ENCODE results near the gene LCNL1. TPM values are rescaled to one million over a fixed set of nuclear protein-coding genes. Genes with fewer than 3 reads are reported as not detected.
A peak's percentile ranks its signal among the peaks of the same experiment; 100 is the strongest.

The LCNL1 gene
- total and polyA plus RNA-seq, 7 donors: 0.14 to 1.1 (median 0.49) TPM; not detected in 2

DNA sequence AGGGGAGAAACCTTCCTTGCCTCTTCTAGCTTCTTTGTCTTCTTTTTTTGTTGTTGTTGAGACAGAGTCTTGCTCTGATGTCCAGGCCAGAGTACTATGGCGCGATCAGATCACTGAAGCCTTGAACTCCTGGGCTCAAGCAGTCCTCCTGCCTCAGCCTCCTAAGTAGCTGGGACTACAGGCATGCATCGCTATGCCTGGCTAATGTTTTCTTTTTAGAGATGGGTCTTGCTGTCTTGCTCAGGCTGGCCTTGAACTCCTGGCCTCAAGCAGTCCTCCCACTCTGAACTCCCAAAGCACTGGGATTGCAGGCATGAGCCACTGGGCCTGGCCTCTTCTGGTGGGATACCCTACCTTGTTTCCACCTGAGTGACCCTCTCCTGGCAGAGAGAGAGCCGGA, 6.1 kb downstream of the LCNL1 start:
- H3K27ac ChIP-seq: no peak overlapping the region
- peaks cover 0 to 4% (median under 1%) of the 10 kb centered on the region in 4 donors for H3K36me3 ChIP-seq
- intact Hi-C loops (cut with DNase I): no loop called here
- H3K4me3 ChIP-seq: no peak overlapping the region
- TF ChIP-seq POLR2A (IDR thresholded peaks at IDR 0.05): no peak
- TF ChIP-seq POLR2AphosphoS5 (IDR thresholded peaks at IDR 0.05): no peak
- TF ChIP-seq, protein P1, sequence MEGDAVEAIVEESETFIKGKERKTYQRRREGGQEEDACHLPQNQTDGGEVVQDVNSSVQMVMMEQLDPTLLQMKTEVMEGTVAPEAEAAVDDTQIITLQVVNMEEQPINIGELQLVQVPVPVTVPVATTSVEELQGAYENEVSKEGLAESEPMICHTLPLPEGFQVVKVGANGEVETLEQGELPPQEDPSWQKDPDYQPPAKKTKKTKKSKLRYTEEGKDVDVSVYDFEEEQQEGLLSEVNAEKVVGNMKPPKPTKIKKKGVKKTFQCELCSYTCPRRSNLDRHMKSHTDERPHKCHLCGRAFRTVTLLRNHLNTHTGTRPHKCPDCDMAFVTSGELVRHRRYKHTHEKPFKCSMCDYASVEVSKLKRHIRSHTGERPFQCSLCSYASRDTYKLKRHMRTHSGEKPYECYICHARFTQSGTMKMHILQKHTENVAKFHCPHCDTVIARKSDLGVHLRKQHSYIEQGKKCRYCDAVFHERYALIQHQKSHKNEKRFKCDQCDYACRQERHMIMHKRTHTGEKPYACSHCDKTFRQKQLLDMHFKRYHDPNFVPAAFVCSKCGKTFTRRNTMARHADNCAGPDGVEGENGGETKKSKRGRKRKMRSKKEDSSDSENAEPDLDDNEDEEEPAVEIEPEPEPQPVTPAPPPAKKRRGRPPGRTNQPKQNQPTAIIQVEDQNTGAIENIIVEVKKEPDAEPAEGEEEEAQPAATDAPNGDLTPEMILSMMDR (IDR thresholded peaks at IDR 0.05): no peak
- TF ChIP-seq EP300 (IDR thresholded peaks at IDR 0.05): no peak
- peaks cover 17 to 41% (median 30%) of the 10 kb centered on the region in 3 donors for H3K27me3 ChIP-seq
- DNase-seq: no peak
- WGBS, 2 donors: 95 to 97% methylated on average over 4 of the region's 4 CpGs
- H3K4me1 ChIP-seq: peaks cover 0 to 34% (median 17%) of the 10 kb centered on the region in 4 donors
- H3K9me3 ChIP-seq: peaks cover 0 to 4% (median 0%) of the 10 kb centered on the region in 4 donors

DNA sequence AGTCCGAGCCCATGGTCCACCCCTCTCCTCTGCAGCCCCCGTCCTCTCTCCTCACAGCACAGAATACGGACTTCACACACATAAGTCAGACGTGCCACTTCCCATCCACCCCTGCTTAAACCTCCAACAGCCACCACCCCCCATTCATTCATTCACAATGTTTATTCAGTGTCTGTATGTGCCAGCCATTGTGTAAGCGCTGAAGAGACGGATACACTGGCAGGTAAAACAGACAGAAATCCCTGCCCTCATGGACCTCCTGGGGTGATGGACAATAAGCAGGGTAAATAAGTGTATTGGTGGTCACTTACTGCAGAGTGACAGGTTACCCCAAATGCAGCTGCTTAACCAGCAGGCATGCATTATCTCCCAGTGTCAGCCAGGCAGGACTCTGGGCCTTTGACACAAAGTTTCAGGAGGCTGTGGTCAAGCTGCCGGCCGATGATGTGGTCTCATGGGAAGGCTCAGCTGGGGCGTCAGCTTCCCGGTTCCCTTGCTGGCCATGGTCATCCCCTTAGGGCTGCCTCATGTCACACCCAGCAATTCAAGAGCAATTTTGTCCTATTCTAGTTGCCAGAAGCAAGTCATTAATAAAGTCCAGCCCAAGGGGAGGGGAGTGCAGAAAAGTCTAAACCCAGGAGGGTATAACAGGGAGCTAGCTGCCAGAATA, 7.6 kb downstream of the LCNL1 start:
- Histone ChIP-seq H3K9me3 (peaks cover 0 to 4% (median 0%) of the 10 kb centered on the region in 4 donors), H3K27ac (no peak overlapping the region), H3K27me3 (peaks cover 21 to 41% (median 31%) of the 10 kb centered on the region in 3 donors), H3K36me3 (peaks cover 0 to 5% (median 3%) of the 10 kb centered on the region in 4 donors), H3K4me3 (no peak overlapping the region), H3K4me1 (peaks cover 0 to 36% (median 23%) of the 10 kb centered on the region in 4 donors)
- no peak for DNase-seq
- WGBS, 2 donors: 72 to 86% methylated on average over 10 of the region's 10 CpGs
- intact Hi-C loops (cut with DNase I): no loop called here
- TF ChIP-seq POLR2AphosphoS5 (IDR thresholded peaks at IDR 0.05) (no peak), EP300 (IDR thresholded peaks at IDR 0.05) (no peak), POLR2A (IDR thresholded peaks at IDR 0.05) (no peak)
- TF ChIP-seq, protein P1 (IDR thresholded peaks at IDR 0.05): no peak

GRCh38 chr9:136991993-136992818, 9.4 kb downstream of the LCNL1 start, which contains the start of gene PAXX:
Gene PAXX (plus strand): TSS chr9:136992422. CDS start chr9:136992444, 22 bp downstream.
- peak within 1 kb of the TSS; percentile 74 to 82 (median 77) for H3K4me3 ChIP-seq
- H3K9me3 ChIP-seq: peaks cover 0 to 4% (median 0%) of the 10 kb centered on the region in 4 donors
- intact Hi-C loops (cut with DNase I): no loop called here
- H3K36me3 ChIP-seq: peaks cover 0 to 5% (median 3%) of the 10 kb centered on the region in 4 donors
- peaks cover 0 to 42% (median 35%) of the 10 kb centered on the region in 4 donors for H3K4me1 ChIP-seq
- peak; percentile 96 for DNase-seq
- TF ChIP-seq, protein P1 (IDR thresholded peaks at IDR 0.05): no peak
- TF ChIP-seq POLR2AphosphoS5 (IDR thresholded peaks at IDR 0.05): peak in 1 of 4 donors; percentile 56
- peaks cover 23 to 44% (median 38%) of the 10 kb centered on the region in 3 donors for H3K27me3 ChIP-seq
- 1% methylated on average over 92 of the region's 92 CpGs for WGBS, 2 donors
- H3K27ac ChIP-seq: peak within 1 kb of the TSS; percentile 84 to 90 (median 88)

DNA sequence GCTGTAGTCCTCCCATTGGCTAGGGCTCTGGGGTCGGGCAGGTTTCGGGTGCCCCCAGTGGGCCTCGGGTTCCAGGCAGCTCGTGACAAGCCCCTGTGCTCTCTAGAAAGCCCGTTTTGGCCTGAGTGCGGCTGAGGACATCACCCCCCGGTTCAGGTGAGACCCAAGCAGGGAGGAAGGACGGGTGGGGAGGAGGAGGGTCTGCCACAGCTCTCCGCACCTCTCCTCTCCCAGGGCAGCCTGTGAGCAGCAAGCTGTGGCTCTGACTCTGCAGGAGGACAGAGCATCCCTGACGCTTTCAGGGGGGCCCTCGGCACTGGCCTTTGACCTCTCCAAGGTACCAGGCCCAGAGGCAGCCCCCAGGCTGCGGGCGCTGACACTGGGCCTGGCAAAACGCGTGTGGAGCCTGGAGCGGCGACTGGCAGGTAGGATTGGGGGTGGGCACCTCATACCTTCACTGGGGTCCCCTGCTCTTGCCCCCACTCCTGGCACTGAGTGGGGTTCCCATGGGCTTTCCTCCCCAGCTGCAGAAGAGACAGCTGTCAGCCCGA, 10.1 kb downstream of the LCNL1 start:
- WGBS, 2 donors: 28 to 44% methylated on average over 18 of the region's 18 CpGs
- TF ChIP-seq, protein P1 (IDR thresholded peaks at IDR 0.05): no peak
- TF ChIP-seq POLR2AphosphoS5 (IDR thresholded peaks at IDR 0.05) (no peak), POLR2A (IDR thresholded peaks at IDR 0.05) (no peak), EP300 (IDR thresholded peaks at IDR 0.05) (no peak)
- Histone ChIP-seq H3K27ac (peak overlapping the region; percentile 84 to 90 (median 88)), H3K9me3 (peaks cover 0 to 4% (median 0%) of the 10 kb centered on the region in 4 donors), H3K4me3 (peak overlapping the region; percentile 74 to 82 (median 77)), H3K27me3 (peaks cover 26 to 50% (median 44%) of the 10 kb centered on the region in 3 donors), H3K36me3 (peaks cover 0 to 5% (median 3%) of the 10 kb centered on the region in 4 donors), H3K4me1 (peaks cover 0 to 42% (median 35%) of the 10 kb centered on the region in 4 donors)
- no peak for DNase-seq
- intact Hi-C loops (cut with DNase I): no loop called here

Measured in sigmoid colon (tissue), 7 donors.